GM12801 (cell line): Measurements from ENCODE around the gene PCDHGA3.

ENCODE experiments used
- CTCF ChIP-seq: IDR thresholded peaks from one replicate; pipeline ENCODE4 v1.5.1; 2011; ENCODE audit warnings: control low read depth; ENCODE audit not compliant: insufficient read length; ENCODE audit errors: extremely low read depth

The PCDHGA3 gene

GRCh38 chr5:141369994-141370848 is 26.6 kb downstream of the PCDHGA3 start, which contains the start of gene PCDHGB3:
Gene PCDHGB3, plus strand, starts transcription at chr5:141370242. Its CDS starts 153 bp downstream, at chr5:141370395.
- TF ChIP-seq CTCF, result no peak

- TF ChIP-seq CTCF, result no peak
Measured at GRCh38 chr5:141371572-141372475, 28.2 kb downstream of the PCDHGA3 start.

GRCh38 chr5:141373673-141374317 is 30.2 kb downstream of the PCDHGA3 start, which contains the start of gene PCDHGA6:
Gene PCDHGA6, plus strand, starts transcription at chr5:141373891. Its CDS starts 193 bp downstream, at chr5:141374084.
- TF ChIP-seq CTCF, result no peak

GRCh38 chr5:141374627-141375026 is 31.0 kb downstream of the PCDHGA3 start:
- no peak for TF ChIP-seq CTCF

- TF ChIP-seq CTCF, result no peak
Measured at GRCh38 chr5:141382469-141383294, 39.1 kb downstream of the PCDHGA3 start, which contains the start of gene PCDHGA7. Gene PCDHGA7, plus strand, starts transcription at chr5:141382742. Its CDS starts 158 bp downstream, at chr5:141382900.

GRCh38 chr5:141383345-141383744 is 39.7 kb downstream of the PCDHGA3 start:
- no peak for TF ChIP-seq CTCF
